HG03520 (cell line): Measurements from ENCODE around the gene COL13A1.

ENCODE experiments used
- ATAC-seq: cut with Tn5 transposase; IDR thresholded peaks from one replicate; pipeline ENCODE4 v1.9.1; 2021; ENCODE audit warnings: mild to moderate bottlenecking, moderate library complexity; ENCODE audit not compliant: unreplicated experiment

Gene COL13A1

DNA sequence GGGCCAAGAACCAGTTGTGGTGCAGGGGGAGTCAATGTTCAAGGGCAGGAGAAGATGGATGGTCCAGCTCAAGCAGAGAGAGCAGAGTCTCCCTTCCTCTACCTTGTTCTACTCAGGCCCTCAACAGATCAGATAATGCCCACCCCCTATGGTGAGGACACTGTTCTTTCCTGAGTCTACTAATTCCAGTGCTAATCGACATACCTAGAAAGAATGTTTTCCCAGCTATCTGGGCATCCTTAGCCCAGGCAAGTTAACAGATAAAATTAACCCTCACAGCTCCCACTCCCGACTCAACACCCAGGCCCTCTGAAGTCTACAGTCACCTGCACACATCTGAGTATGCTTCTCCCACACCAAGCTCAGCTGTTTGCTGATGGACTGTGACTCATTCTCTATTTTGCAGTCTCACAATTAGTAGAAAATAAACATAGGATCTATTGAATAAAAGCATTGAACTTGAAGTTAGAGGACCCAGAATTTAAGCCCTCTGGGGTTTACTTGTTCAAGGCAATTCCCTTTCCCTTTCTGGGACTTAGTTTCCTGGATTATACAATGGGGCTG is 17.1 kb downstream of the COL13A1 start:
- no peak for ATAC-seq

GRCh38 chr10:69819716-69820506 is 18.2 kb downstream of the COL13A1 start:
- no peak for ATAC-seq

- no peak for ATAC-seq
Observed at GRCh38 chr10:69820817-69821216, 19.1 kb downstream of the COL13A1 start.

GRCh38 chr10:69825604-69826003 is 23.9 kb downstream of the COL13A1 start:
- ATAC-seq: no peak

DNA sequence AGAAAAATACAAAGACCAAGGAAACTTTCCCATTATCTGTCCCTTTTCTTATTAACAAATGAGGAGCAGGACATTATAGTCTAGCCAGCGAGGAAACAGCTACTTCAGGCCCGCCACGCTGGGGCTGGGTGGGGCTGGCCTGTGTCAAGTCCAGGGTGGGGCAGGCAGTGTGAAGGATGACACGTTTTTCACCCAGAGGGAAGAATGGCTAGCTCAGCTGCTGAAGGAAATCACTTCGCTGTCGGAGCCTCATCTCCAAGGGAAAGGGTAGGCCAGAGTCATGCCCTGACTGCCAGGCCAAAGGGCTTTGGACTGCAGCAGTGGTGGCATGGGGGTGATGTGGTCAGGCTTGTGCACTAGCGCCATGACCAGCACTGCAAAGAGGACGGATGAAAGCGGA is 24.4 kb downstream of the COL13A1 start:
- ATAC-seq: no peak

GRCh38 chr10:69826789-69827554 is 25.3 kb downstream of the COL13A1 start:
- no peak for ATAC-seq

DNA sequence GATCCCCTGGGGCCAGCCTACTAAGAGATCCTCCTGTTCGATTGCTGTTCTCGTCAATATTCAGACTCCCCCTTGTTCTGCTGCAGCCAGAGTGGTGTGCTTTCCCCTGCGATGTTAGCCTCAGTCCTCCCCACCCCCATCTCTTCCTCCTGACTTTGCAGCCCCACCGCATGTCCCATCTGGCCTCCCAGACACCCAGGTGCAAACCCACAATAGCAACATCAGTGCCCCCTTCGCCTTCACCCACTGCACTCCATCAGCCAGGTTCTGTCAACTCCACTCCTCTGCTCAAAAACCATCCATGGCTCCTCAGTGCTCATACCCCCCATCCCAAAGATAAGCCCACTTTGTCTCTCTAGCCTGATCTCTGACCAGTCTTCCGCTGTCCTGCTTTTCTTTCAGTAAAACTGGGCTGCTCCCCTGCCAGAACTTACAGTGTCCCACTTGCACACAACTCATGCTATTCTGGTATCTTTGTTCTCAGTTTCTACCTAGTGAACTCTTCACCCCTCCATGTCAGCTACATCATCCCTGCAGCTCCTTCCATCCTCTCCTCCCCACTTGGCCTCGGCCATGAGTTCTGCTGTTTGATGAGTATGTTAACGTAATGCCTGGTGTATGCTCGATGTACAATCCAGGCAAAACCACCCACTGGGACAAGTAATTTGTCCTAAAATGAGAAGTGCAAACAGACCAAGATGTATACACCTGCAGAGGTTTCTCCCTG is 26.6 kb downstream of the COL13A1 start:
- ATAC-seq: no peak

- no peak for ATAC-seq
Observed at GRCh38 chr10:69829775-69830174, 28.1 kb downstream of the COL13A1 start.

GRCh38 chr10:69831231-69831855 is 29.6 kb downstream of the COL13A1 start:
- no peak for ATAC-seq

DNA sequence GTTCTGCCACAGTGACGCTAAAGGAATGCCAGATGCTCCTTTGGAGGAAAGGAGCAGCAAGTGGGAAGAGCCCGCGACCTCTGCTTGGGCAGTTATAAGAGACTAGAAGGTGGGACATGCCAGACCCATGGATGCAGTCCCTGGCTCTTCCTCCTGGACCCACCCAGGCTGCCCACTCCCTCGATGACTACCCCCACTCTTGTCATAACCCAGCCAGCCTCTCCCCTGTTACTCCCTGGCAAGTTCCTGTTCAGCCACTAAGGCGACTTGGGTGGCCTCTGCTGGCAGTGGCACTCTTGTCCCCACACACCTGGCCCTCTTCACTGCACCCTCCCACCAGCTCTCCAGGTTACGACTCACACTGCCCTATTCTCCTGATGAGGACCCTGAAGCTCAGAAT is 33.5 kb downstream of the COL13A1 start:
- ATAC-seq: no peak

DNA sequence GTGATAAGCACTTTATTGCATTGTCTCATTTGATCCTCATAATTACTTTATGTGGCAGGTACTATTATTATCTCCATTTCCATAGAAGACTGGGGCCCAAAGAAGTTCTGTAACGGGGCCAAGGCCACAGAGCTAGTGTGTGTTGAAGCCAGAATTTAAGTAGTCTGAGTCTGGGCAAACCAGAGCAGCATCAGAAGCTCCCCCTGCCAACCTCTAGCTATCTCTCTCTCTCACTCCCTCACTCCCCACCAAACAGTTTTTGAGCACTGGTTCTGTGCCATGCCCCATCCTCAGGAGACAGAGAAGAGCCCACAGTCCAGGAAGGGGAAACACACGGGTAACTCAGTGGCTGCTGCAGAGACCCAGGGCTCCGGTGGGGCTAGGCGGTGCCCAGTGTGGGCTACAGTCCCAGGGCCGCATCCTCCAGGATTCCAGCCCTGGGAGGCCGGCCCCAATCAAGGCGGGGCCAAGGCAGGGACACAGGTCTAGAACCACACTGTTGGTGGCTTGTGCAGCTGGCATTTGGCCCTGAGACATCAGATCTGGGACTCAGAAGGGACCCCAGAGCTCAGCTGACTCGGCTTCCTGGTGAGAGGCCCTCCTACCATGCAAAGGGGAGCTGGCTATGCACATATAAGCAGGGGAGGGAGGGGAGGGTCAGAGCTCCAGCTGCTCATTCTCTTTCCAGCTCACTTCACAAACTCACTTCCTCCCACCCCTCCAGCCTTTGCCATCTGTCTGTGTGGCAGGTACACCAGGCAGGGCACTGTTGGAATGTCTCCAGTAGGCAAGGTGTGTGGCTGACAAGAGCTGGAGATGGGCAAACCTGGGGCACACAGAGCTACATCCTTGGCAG is 34.4 kb downstream of the COL13A1 start:
- no peak for ATAC-seq

DNA sequence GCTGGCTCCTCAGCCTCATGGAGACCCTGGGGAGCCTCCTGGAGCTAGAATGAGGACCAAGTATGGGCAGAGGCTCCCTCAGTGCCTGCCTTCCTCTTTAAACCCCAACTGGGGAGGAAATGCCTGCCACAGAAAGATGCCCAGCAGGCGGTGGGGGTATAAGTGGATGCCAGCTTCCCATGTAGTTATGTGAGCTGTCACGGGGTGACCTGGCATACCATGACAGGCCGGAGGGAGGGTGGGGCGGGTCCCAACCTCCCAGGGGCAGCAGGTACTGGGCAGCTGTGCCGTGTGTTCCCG is 35.0 kb downstream of the COL13A1 start:
- no peak for ATAC-seq

- no peak for ATAC-seq
Observed at GRCh38 chr10:69837261-69837660, 35.6 kb downstream of the COL13A1 start.

DNA sequence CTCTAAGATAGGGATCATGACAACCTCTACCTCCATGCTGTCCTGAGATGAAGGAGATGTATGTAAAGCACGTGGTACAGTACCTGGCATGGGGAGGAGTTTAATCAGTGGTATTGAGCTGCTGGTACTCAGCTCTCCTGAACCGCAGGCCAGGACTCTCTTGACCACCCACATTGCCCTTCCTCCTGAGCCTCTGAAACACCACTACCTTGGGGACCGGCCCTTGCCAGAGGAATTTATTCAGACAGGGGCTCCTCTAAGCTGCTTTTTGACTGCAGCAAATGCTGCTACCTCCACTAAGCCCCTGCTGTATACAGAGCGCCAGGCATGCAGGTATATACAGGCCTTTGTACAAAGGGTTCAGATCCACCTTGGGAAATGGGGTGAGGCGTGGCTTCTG is 36.7 kb downstream of the COL13A1 start:
- no peak for ATAC-seq

DNA sequence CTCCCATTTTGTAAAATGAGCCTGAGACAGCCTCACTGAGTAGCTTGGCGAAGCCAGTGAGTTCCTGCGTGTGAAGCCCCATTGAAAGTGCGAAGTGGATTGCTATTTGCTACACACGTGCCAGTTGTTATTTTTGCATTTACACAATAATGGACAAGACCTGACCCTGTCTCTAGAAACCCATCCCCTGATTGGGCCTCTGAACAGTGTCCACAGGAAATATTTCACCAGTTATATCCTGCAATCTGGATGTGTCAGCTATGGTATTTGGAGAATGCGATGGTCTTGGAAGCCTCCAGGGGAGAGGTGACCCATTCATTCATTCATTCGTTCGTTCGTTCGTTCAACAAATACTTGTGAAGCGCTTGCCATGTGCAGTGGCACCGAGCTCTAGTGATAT is 37.1 kb downstream of the COL13A1 start:
- ATAC-seq: no peak

DNA sequence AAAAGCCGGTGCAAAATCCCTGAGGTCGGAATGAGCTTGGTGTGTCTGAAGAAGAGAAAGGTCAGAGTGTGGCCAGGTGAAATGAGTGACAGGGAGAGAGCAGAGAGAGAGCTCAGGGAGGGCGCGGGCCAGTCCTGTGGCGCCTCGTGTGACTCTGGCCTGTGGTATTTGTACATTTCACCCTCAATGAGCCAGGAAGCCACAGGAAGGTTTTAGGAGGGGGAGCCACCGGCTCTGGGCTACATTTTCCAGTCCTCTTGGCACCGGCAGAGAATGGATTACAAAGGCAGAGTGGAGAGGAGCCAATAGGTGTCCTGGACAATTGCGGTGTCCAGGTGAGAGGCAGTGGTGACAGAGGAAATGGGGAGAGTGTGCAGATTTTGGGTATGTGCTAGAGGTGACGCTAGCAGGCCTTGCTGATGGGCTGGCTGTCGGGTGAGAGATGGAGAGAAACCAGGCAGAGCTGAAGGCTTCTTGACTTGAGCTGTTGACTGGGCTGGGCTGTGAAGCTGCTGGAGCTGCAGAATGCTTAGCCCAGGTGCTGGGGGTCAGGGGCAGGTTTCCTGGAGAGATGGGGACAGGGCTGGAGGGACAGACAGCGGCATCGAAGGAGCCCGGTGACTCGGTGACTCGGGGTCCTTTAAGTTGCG is 38.1 kb downstream of the COL13A1 start:
- no peak for ATAC-seq

DNA sequence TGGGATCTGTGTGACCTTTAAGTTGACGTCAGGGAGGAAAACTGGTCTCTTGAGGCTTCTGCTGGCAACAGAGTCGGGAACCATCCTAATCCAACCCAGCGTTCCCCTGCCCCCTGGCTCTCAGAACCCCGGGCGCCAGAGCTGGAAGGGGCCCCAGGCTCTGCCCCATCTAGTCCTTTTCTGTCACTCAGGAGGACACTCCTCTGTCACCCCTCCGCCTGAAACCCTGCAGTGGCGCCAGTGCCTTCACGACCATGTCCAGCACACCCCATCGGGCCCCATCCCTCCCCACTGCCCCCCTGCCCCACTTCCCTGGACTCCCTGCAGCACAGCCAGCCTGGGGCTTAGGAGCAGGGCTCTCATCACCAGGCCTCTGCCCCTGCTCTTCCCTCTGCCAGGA is 39.1 kb downstream of the COL13A1 start:
- ATAC-seq: no peak

- ATAC-seq: no peak
Observed at GRCh38 chr10:69842020-69842419, 40.3 kb downstream of the COL13A1 start.

DNA sequence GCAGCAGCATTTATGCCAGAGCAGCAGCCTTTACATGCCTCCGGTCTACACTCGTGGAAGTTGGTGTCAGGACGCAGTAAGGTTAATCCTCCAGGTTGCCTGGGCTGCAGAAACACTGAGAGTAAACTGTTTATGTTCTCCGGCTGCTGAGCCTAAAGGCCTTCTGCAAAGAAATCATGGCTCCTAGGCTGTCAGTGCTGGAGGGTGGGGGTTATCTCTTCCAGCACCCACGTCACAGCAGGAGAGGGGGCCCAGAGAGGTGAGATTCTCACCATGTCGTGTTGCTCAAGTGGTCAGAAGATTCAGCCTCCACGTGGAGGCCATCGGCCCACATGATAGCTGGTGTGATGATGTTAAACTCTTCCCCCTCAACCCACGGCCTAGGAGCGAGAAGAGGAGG is 41.2 kb downstream of the COL13A1 start:
- no peak for ATAC-seq

DNA sequence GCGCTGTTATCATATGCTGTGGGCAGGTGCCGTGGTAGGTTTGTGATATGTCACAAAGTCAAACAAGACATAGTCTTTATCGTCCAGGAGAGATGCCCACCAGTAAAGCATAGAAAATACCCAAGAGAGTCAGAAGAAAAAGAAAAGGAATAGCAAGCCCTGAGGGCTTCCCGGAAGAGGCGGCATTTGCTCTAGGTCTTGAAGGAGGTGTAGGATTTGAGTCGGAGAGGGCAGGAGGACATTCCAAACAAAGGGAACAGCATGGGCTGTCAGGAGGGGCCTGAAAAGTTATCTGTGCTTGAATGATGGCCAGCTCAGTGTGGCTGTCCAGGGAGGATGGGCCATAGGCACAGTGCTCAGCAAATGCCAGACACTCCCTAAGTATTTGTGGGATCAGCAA is 42.2 kb downstream of the COL13A1 start:
- no peak for ATAC-seq
